Left ventricle myocardium superior (tissue), 1 donor: ENCODE data around the gene UBE2L6. TPM values are rescaled to one million over a fixed set of nuclear protein-coding genes. Genes with fewer than 3 reads are reported as not detected.

Source experiments
- ATAC-seq: fragments of 200-7000 bp; cut with Tn5 transposase; one replicate; pipeline ENCODE4 v1.9.1; 2020; ENCODE audit warnings: mild to moderate bottlenecking, moderate library complexity
- DNase-seq: peaks from one replicate; pipeline ENCODE4 v3.0.0-alpha.2; 2020
- intact Hi-C: fragments of 100-400 bp; cut with micrococcal nuclease; formaldehyde crosslinking; loops from one replicate; pipeline ENCODE4 v1.11.0; 2022
- total RNA-seq: library from RNA; stranded (reverse); fragmentation: NEBNext Ultra II Directional; extraction: Animal tissue kit (Norgen Biotek cat#: 25700); gene quantifications from one replicate; pipeline ENCODE4 v1.2.1, GENCODE V29; 2021
- donor health status: DM: no; HTN: yes; CAD: no; lungs with severe emphysema.

UBE2L6 gene
- total RNA-seq, 1 donor from 2014 or later = 18.0 TPM

- ATAC-seq = no peak
- intact Hi-C loops = no loop called here
- DNase-seq = no peak
Observed at GRCh38 chr11:57571606-57572005, 4.1 kb upstream of the UBE2L6 start.

- ATAC-seq (no peak), DNase-seq (no peak)
- intact Hi-C loops = loop anchor here (5.0 kb wide), 1 partner anchor 74 kb away; no protein-coding TSS in a partner anchor
Observed at GRCh38 chr11:57568330-57568766, 876 bp upstream of the UBE2L6 start.

- DNase-seq (no peak), ATAC-seq (peak; percentile 19)
- intact Hi-C loops = loop anchor here (5.0 kb wide), 1 partner anchor 75 kb away; no protein-coding TSS in a partner anchor
Observed at GRCh38 chr11:57566905-57567514, 462 bp downstream of the UBE2L6 start.

- ATAC-seq (peak; percentile 53), DNase-seq (no peak)
- intact Hi-C loops = loop anchor here (5.0 kb wide), 1 partner anchor 76 kb away; no protein-coding TSS in a partner anchor
Observed at GRCh38 chr11:57566005-57566904, 1.2 kb downstream of the UBE2L6 start.

GRCh38 chr11:57562596-57562995 is 4.9 kb downstream of the UBE2L6 start:
- DNase-seq (no peak), ATAC-seq (no peak)
- intact Hi-C loops = no loop called here

- DNase-seq = no peak
- no peak for ATAC-seq
- intact Hi-C loops = no loop called here
Observed at GRCh38 chr11:57560146-57560545, 7.3 kb downstream of the UBE2L6 start.

GRCh38 chr11:57556041-57556440 is 11.4 kb downstream of the UBE2L6 start:
- DNase-seq (no peak), ATAC-seq (no peak)
- intact Hi-C loops = no loop called here

- ATAC-seq = no peak
- intact Hi-C loops = no loop called here
- DNase-seq = no peak
Observed at GRCh38 chr11:57555393-57555792, 12.1 kb downstream of the UBE2L6 start.

GRCh38 chr11:57552479-57552878 is 15.0 kb downstream of the UBE2L6 start:
- ATAC-seq = no peak
- intact Hi-C loops = no loop called here
- no peak for DNase-seq

GRCh38 chr11:57551941-57552340 is 15.5 kb downstream of the UBE2L6 start:
- no peak for DNase-seq
- no peak for ATAC-seq
- intact Hi-C loops = no loop called here

GRCh38 chr11:57549983-57550382 is 17.5 kb downstream of the UBE2L6 start:
- intact Hi-C loops = no loop called here
- DNase-seq (no peak), ATAC-seq (no peak)

GRCh38 chr11:57547854-57548377 is 19.6 kb downstream of the UBE2L6 start:
- intact Hi-C loops = no loop called here
- DNase-seq (no peak), ATAC-seq (no peak)

GRCh38 chr11:57546869-57547475 is 20.5 kb downstream of the UBE2L6 start:
- no peak for DNase-seq
- intact Hi-C loops = no loop called here
- ATAC-seq = no peak

GRCh38 chr11:57546451-57546850 is 21.0 kb downstream of the UBE2L6 start:
- DNase-seq = no peak
- no peak for ATAC-seq
- intact Hi-C loops = no loop called here

- ATAC-seq (no peak), DNase-seq (no peak)
- intact Hi-C loops = no loop called here
Observed at GRCh38 chr11:57545883-57546282, 21.6 kb downstream of the UBE2L6 start.

- intact Hi-C loops = no loop called here
- ATAC-seq = no peak
Observed at GRCh38 chr11:57544566-57544965, 22.9 kb downstream of the UBE2L6 start.

GRCh38 chr11:57543593-57543992 is 23.9 kb downstream of the UBE2L6 start:
- DNase-seq = no peak
- ATAC-seq = no peak
- intact Hi-C loops = no loop called here

More at GRCh38 chr11:57544566-57544965, 22.9 kb downstream of the UBE2L6 start:
- DNase-seq = no peak

GRCh38 chr11:57542582-57542981 is 24.9 kb downstream of the UBE2L6 start:
- intact Hi-C loops = no loop called here
- DNase-seq = no peak
- ATAC-seq = no peak

- intact Hi-C loops = no loop called here
- DNase-seq (no peak), ATAC-seq (peak; percentile 90)
Observed at GRCh38 chr11:57541169-57541568, 26.3 kb downstream of the UBE2L6 start.

- no peak for ATAC-seq
- no peak for DNase-seq
- intact Hi-C loops = no loop called here
Observed at GRCh38 chr11:57539342-57539741, 28.1 kb downstream of the UBE2L6 start.
